K562 (cell line): ENCODE data around the gene RGR. TPM values are rescaled to one million over a fixed set of nuclear protein-coding genes. Genes with fewer than 3 reads are reported as not detected.
A peak's percentile ranks its signal among the peaks of the same experiment; 100 is the strongest.

Experiments
- MEF2A ChIP-seq: IDR thresholded peaks from 2 replicates; pipeline ENCODE4 v1.6.1; 2011; ENCODE audit warnings: low read depth, mild to moderate bottlenecking, low read length, moderate library complexity; ENCODE audit not compliant: control insufficient read depth
- SAFB ChIP-seq: fragments of 200-400 bp; formaldehyde crosslinking; IDR thresholded peaks from 2 replicates; pipeline ENCODE4 v1.6.1; 2017; ENCODE audit warnings: low read depth, low read length, borderline replicate concordance
- YY1 ChIP-seq, 3 experiments: IDR thresholded peaks; 2 replicates each; pipeline ENCODE4 v1.6.1; 2011; ENCODE audit warnings: low read length in 2 of 3, mild to moderate bottlenecking in 2 of 3, moderate library complexity in 2 of 3, borderline replicate concordance in 1 of 3, control low read depth in 1 of 3, low read depth in 1 of 3; ENCODE audit not compliant: insufficient read depth in 3 of 3, insufficient replicate concordance in 2 of 3, control insufficient read depth in 1 of 3, insufficient read length in 1 of 3; ENCODE audit errors: extremely low read depth in 1 of 3
- ZFP36 ChIP-seq: fragments of 150-350 bp; IDR thresholded peaks from 2 replicates; pipeline ENCODE4 v1.6.1; 2018; ENCODE audit warnings: low read length, low read depth; ENCODE audit not compliant: partially characterized antibody
- ZFPM2 ChIP-seq: fragments of 250-450 bp; sonication (Bioruptor Pico); IDR thresholded peaks from 2 replicates; pipeline ENCODE4 v1.5.1; 2022; ENCODE audit warnings: mild to moderate bottlenecking
- ZFX ChIP-seq: sonication (generic); formaldehyde crosslinking; IDR thresholded peaks from 2 replicates; pipeline ENCODE4 v1.8.0; 2022; ENCODE audit warnings: mild to moderate bottlenecking, missing genetic modification reagents, moderate library complexity
- ZNF134 ChIP-seq: fragments of 250-450 bp; sonication (Bioruptor Pico); conservative IDR thresholded peaks from 2 replicates; pipeline ENCODE4 v1.4.0; 2020
- ZNF24 ChIP-seq: fragments of 450-650 bp; IDR thresholded peaks from 2 replicates; pipeline ENCODE4 v1.6.1; 2016
- ZNF408 ChIP-seq: fragments of 250-450 bp; sonication (Bioruptor Pico); IDR thresholded peaks from 2 replicates; pipeline ENCODE4 v1.4.0; 2020; ENCODE audit warnings: low read depth, mild to moderate bottlenecking, moderate library complexity
- polyA plus RNA-seq, 8 experiments: library from polyadenylated mRNA; depleted of rRNA in 4 of 8; stranded (reverse) in 5 of 8; unstranded in 3 of 8; fragments of >200 nt; fragmentation: Nextera tagmentation in 2 of 8; fragmentation: Illumina TruSeq in 1 of 8; extraction: Ambion mirVana in 2 of 8; extraction: Trizol in 1 of 8; gene quantifications; 2 replicates each; pipeline versions ENCODE4 v1.2.1 to v1.2.3, GENCODE V29; 2011 to 2014; ENCODE audit warnings: inconsistent platforms in 1 of 8, missing spikeins in 1 of 8
- total RNA-seq, 7 experiments: library from RNA; depleted of rRNA in 6 of 7; stranded (reverse); fragments of >200 nt in 6 of 7; fragmentation: Illumina TruSeq in 2 of 7; extraction: Trizol in 2 of 7; gene quantifications; 2 replicates each; pipeline versions ENCODE4 v1.2.1 to v1.2.3, GENCODE V29; 2011 to 2021; ENCODE audit warnings: low replicate concordance in 1 of 7
- TF ChIP-seq, protein P1 (sequence below): fragments of 250-450 bp; sonication (Bioruptor Pico); IDR thresholded peaks from 2 replicates; pipeline ENCODE4 v1.4.0; 2020; ENCODE audit warnings: borderline replicate concordance
- TF ChIP-seq, protein P2 (sequence below), 2 experiments: fragments of 450-650 bp; IDR thresholded peaks; 2 replicates each; pipeline ENCODE4 v1.6.1; 2018; ENCODE audit warnings: mild to moderate bottlenecking in 2 of 2, low read depth in 1 of 2; ENCODE audit not compliant: partially characterized antibody in 2 of 2
- TF ChIP-seq, protein P3 (sequence below): IDR thresholded peaks from 3 replicates; pipeline ENCODE4 v1.6.1; 2011; ENCODE audit warnings: borderline replicate concordance, mild to moderate bottlenecking, moderate library complexity; ENCODE audit not compliant: insufficient read length; ENCODE audit errors: extremely low read depth
- TF ChIP-seq, protein P4 (sequence below): fragments of 250-450 bp; sonication (Bioruptor Pico); IDR thresholded peaks from 2 replicates; pipeline ENCODE4 v1.4.0; 2020; ENCODE audit warnings: mild to moderate bottlenecking, moderate library complexity, borderline replicate concordance

Gene RGR
- total and polyA plus RNA-seq, 9 of the 15 experiments (the other 6 are each of a cell fraction or from before 2014, with no cell fraction given), result not detected

DNA sequence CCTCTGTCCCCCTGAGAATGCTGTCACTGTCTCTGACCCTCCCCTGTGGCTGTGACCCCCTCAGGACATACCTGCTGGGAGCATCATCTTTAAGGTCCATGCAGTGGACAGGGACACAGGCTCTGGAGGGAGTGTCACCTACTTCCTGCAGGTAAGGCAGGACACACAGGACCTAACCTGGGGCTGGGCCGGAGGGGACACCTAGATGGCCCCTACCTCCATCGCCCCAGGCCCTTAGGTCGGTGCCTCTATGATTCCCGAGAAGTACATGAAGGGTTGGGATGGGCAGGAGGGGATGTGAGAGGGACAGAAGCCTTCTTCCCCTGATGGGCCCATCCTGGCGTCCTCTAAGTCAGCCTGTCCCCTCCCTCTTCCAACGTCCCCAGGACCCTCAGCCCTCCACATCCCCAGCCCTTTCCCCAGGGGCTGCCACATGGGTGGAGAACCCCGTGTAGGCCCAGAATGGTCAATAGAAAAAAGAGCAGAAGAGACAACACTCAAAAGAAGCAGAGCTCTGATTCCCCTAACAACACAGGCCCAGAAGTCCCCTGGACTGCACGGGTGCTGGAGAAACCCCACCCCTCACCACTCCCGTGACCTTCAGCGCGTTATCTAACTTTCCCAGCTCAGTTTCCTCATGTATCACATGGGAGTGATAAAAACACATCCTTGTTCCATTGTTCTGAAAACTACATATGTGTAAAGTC, 44.2 kb upstream of the RGR start (continued):
- TF ChIP-seq MEF2A, result no peak
- TF ChIP-seq ZNF408 (CRISPR knock-in tag), result no peak
- TF ChIP-seq ZNF24, result no peak
- TF ChIP-seq ZFX (CRISPR knock-in tag), result peak; percentile 34; the same call in 1 of the 2 replicates
- TF ChIP-seq, protein P1, sequence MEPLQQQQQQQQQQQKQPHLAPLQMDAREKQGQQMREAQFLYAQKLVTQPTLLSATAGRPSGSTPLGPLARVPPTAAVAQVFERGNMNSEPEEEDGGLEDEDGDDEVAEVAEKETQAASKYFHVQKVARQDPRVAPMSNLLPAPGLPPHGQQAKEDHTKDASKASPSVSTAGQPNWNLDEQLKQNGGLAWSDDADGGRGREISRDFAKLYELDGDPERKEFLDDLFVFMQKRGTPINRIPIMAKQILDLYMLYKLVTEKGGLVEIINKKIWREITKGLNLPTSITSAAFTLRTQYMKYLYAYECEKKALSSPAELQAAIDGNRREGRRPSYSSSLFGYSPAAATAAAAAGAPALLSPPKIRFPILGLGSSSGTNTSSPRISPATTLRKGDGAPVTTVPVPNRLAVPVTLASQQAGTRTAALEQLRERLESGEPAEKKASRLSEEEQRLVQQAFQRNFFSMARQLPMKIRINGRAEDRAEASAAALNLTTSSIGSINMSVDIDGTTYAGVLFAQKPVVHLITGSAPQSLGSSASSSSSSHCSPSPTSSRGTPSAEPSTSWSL (CRISPR knock-in tag), result no peak
- no peak for TF ChIP-seq SAFB
- TF ChIP-seq, protein P2, sequence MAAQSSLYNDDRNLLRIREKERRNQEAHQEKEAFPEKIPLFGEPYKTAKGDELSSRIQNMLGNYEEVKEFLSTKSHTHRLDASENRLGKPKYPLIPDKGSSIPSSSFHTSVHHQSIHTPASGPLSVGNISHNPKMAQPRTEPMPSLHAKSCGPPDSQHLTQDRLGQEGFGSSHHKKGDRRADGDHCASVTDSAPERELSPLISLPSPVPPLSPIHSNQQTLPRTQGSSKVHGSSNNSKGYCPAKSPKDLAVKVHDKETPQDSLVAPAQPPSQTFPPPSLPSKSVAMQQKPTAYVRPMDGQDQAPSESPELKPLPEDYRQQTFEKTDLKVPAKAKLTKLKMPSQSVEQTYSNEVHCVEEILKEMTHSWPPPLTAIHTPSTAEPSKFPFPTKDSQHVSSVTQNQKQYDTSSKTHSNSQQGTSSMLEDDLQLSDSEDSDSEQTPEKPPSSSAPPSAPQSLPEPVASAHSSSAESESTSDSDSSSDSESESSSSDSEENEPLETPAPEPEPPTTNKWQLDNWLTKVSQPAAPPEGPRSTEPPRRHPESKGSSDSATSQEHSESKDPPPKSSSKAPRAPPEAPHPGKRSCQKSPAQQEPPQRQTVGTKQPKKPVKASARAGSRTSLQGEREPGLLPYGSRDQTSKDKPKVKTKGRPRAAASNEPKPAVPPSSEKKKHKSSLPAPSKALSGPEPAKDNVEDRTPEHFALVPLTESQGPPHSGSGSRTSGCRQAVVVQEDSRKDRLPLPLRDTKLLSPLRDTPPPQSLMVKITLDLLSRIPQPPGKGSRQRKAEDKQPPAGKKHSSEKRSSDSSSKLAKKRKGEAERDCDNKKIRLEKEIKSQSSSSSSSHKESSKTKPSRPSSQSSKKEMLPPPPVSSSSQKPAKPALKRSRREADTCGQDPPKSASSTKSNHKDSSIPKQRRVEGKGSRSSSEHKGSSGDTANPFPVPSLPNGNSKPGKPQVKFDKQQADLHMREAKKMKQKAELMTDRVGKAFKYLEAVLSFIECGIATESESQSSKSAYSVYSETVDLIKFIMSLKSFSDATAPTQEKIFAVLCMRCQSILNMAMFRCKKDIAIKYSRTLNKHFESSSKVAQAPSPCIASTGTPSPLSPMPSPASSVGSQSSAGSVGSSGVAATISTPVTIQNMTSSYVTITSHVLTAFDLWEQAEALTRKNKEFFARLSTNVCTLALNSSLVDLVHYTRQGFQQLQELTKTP (IDR thresholded peaks at IDR 0.05; ENCODE audit: low read depth in 1 of 2, partially characterized antibody in 2 of 2), result no peak
- TF ChIP-seq, protein P3, sequence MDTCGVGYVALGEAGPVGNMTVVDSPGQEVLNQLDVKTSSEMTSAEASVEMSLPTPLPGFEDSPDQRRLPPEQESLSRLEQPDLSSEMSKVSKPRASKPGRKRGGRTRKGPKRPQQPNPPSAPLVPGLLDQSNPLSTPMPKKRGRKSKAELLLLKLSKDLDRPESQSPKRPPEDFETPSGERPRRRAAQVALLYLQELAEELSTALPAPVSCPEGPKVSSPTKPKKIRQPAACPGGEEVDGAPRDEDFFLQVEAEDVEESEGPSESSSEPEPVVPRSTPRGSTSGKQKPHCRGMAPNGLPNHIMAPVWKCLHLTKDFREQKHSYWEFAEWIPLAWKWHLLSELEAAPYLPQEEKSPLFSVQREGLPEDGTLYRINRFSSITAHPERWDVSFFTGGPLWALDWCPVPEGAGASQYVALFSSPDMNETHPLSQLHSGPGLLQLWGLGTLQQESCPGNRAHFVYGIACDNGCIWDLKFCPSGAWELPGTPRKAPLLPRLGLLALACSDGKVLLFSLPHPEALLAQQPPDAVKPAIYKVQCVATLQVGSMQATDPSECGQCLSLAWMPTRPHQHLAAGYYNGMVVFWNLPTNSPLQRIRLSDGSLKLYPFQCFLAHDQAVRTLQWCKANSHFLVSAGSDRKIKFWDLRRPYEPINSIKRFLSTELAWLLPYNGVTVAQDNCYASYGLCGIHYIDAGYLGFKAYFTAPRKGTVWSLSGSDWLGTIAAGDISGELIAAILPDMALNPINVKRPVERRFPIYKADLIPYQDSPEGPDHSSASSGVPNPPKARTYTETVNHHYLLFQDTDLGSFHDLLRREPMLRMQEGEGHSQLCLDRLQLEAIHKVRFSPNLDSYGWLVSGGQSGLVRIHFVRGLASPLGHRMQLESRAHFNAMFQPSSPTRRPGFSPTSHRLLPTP, result no peak
- no peak for TF ChIP-seq ZFP36
- no peak for TF ChIP-seq ZFPM2 (CRISPR knock-in tag)
- no peak for TF ChIP-seq YY1 (IDR thresholded peaks at IDR 0.05; ENCODE audit: borderline replicate concordance in 1 of 3, control insufficient read depth in 1 of 3, extremely low read depth in 1 of 3, insufficient read depth in 3 of 3, insufficient read length in 1 of 3, insufficient replicate concordance in 2 of 3, low read depth in 1 of 3, low read length in 2 of 3)
- TF ChIP-seq, protein P4, sequence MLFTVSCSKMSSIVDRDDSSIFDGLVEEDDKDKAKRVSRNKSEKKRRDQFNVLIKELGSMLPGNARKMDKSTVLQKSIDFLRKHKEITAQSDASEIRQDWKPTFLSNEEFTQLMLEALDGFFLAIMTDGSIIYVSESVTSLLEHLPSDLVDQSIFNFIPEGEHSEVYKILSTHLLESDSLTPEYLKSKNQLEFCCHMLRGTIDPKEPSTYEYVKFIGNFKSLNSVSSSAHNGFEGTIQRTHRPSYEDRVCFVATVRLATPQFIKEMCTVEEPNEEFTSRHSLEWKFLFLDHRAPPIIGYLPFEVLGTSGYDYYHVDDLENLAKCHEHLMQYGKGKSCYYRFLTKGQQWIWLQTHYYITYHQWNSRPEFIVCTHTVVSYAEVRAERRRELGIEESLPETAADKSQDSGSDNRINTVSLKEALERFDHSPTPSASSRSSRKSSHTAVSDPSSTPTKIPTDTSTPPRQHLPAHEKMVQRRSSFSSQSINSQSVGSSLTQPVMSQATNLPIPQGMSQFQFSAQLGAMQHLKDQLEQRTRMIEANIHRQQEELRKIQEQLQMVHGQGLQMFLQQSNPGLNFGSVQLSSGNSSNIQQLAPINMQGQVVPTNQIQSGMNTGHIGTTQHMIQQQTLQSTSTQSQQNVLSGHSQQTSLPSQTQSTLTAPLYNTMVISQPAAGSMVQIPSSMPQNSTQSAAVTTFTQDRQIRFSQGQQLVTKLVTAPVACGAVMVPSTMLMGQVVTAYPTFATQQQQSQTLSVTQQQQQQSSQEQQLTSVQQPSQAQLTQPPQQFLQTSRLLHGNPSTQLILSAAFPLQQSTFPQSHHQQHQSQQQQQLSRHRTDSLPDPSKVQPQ, result no peak
- no peak for TF ChIP-seq ZNF134
